Measurements from ENCODE around the gene CRTAP. TPM values are rescaled to one million over a fixed set of nuclear protein-coding genes. Genes with fewer than 3 reads are reported as not detected.
"Not testable (repeated sequence)": the region's sequence is repeated elsewhere in the genome, so short reads cannot be mapped to it uniquely, and the experiment has no call there.

CRTAP gene
- 177 to 189 TPM (median 179 TPM) in 3 replicates for total RNA-seq

DNA sequence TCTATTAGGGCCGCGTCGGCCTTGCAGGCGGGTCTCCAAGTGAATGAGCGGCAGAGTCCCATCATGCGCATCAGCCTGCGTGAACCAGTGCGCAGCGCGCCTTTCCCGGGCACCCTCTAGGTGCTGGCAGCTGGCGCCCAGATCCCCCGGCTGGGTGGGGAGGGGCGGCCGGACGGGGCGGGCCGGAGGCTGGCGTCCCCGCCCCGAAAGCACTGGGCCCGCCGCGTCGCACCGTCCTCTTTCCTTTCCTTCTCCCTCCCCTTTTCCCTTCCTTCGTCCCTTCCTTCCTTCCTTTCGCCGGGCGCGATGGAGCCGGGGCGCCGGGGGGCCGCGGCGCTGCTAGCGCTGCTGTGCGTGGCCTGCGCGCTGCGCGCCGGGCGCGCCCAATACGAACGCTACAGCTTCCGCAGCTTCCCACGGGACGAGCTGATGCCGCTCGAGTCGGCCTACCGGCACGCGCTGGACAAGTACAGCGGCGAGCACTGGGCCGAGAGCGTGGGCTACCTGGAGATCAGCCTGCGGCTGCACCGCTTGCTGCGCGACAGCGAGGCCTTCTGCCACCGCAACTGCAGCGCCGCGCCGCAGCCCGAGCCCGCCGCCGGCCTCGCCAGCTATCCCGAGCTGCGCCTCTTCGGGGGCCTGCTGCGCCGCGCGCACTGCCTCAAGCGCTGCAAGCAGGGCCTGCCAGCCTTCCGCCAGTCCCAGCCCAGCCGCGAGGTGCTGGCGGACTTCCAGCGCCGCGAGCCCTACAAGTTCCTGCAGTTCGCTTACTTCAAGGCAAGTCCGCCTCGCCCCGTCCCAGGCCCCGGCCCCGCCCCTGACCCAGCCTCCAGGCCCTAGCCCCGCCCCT is at the start of gene CRTAP:
Gene CRTAP (plus strand): TSS at position 243 of the 850 bp plus-strand sequence. CDS start 64 bp downstream, at position 307.
- Mint-ChIP-seq H3K36me3 (no peaks in the 10 kb centered on the region), H3K27ac (peak within 1 kb of the TSS; percentile 91), H3K9me3 (peaks cover 5% of the 10 kb centered on the region), H3K4me3 (peak within 1 kb of the TSS; percentile 81), H3K27me3 (ENCODE audit: low read depth) (no peaks in the 10 kb centered on the region), H3K4me1 (peaks cover 25% of the 10 kb centered on the region)
- TF ChIP-seq, protein P1, sequence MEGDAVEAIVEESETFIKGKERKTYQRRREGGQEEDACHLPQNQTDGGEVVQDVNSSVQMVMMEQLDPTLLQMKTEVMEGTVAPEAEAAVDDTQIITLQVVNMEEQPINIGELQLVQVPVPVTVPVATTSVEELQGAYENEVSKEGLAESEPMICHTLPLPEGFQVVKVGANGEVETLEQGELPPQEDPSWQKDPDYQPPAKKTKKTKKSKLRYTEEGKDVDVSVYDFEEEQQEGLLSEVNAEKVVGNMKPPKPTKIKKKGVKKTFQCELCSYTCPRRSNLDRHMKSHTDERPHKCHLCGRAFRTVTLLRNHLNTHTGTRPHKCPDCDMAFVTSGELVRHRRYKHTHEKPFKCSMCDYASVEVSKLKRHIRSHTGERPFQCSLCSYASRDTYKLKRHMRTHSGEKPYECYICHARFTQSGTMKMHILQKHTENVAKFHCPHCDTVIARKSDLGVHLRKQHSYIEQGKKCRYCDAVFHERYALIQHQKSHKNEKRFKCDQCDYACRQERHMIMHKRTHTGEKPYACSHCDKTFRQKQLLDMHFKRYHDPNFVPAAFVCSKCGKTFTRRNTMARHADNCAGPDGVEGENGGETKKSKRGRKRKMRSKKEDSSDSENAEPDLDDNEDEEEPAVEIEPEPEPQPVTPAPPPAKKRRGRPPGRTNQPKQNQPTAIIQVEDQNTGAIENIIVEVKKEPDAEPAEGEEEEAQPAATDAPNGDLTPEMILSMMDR (IDR thresholded peaks at IDR 0.05; ENCODE audit: unreplicated experiment) = no peak
- peak; percentile 87 to 94 for DNase-seq (ENCODE audit: low spot score in 2 of 2, unreplicated experiment in 2 of 2)

DNA sequence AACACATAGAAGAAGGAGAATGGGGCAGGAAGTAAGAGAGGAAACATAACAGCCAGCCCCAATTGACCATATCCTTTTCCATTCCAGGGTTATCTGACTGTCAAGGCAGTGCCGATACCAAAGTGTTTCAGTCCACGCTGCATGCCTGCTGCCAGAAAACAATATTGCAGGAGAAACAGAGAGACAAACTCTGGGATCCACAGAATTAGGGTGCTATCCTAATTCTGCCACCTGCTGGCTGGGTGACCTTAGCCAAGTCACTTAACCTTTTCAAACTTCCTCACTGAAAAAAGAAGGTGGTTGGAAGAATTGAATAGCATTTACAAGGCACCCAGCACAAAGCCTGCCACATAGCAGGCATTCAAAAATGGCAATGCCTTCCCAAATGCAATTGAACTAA is 48.9 kb upstream of the CRTAP start:
- H3K27me3 Mint-ChIP-seq (ENCODE audit: low read depth) = no peaks in the 10 kb centered on the region
- H3K4me1 Mint-ChIP-seq = peaks cover 8% of the 10 kb centered on the region
- H3K9me3 Mint-ChIP-seq = no peaks in the 10 kb centered on the region
- peaks cover 22% of the 10 kb centered on the region for H3K36me3 Mint-ChIP-seq
- TF ChIP-seq, protein P1 (IDR thresholded peaks at IDR 0.05; ENCODE audit: unreplicated experiment) = no peak
- H3K27ac Mint-ChIP-seq = no peak overlapping the region
- DNase-seq (ENCODE audit: low spot score in 2 of 2, unreplicated experiment in 2 of 2) = no peak
- H3K4me3 Mint-ChIP-seq = no peak overlapping the region

DNA sequence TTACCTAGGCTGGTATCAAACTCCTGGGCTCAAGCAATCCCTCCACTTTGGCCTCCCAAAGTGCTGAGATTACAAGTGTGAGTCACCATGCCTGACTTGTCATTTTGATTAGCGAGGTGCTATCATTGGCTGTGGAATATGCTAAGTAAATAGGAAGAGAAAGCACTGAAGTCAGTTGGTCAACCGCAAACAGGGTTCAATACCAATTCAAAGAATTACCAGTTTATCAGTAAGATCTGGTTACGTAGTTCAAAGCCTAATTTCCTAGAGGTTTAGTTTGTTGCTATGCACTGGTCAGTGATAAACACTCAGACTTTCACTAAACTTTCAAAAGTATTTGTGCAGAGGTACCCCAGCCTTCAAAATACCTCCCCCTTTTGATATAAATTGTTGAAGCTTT is 46.3 kb upstream of the CRTAP start:
- Mint-ChIP-seq H3K36me3 (peaks cover 10% of the 10 kb centered on the region), H3K4me1 (peaks cover 23% of the 10 kb centered on the region), H3K4me3 (no peak overlapping the region), H3K27me3 (ENCODE audit: low read depth) (no peaks in the 10 kb centered on the region), H3K9me3 (no peaks in the 10 kb centered on the region), H3K27ac (no peak overlapping the region)
- no peak for DNase-seq (ENCODE audit: low spot score in 2 of 2, unreplicated experiment in 2 of 2)
- TF ChIP-seq, protein P1 (IDR thresholded peaks at IDR 0.05; ENCODE audit: unreplicated experiment) = no peak

DNA sequence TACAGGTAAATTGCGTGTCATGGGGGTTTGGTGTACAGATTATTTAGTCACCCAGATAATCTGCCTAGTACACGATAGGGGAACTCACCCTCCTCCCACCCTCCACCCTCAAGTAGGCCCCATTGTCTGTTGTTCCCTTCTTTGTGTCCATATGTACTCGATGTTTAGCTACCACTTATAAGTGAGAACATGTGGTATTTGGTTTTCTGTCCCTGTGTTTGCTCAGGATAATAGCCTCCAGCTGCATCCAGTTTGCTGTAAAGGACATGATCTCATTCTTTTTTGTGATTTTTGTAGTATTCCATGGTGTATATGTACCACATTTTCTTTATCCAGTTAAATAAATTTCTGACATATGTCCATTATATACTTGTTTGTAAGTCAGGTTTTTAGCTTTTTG is 44.0 kb upstream of the CRTAP start:
- not testable (repeated sequence) for H3K27me3 Mint-ChIP-seq (ENCODE audit: low read depth); H3K4me3 Mint-ChIP-seq; H3K36me3 Mint-ChIP-seq; DNase-seq (ENCODE audit: low spot score in 2 of 2, unreplicated experiment in 2 of 2); H3K9me3 Mint-ChIP-seq
- Mint-ChIP-seq H3K4me1 (peaks cover 25% of the 10 kb centered on the region), H3K27ac (peak overlapping the region; percentile 74)

DNA sequence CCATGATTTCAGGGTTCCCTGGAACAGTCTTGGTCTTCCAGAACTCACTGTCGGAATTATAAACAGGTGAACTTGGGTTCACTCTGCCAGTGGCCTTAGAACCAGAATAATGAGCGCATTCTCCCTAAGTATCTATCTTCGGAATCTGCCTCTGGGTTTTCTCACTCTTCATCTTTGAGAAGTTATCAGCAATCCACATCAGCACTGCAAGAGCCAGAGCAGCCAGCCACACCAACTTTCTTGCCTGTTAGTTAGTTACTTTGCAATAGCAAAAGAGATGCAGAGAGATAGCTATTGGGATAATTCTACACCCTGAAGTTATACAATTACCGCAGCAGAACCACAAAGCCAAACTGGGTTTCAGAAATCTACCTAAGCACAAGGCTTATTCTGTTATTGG is 42.6 kb upstream of the CRTAP start:
- no peaks in the 10 kb centered on the region for H3K27me3 Mint-ChIP-seq (ENCODE audit: low read depth)
- DNase-seq (ENCODE audit: low spot score in 2 of 2, unreplicated experiment in 2 of 2) = no peak
- H3K4me3 Mint-ChIP-seq = no peak overlapping the region
- peaks cover 7% of the 10 kb centered on the region for H3K36me3 Mint-ChIP-seq
- peaks cover 28% of the 10 kb centered on the region for H3K4me1 Mint-ChIP-seq
- TF ChIP-seq, protein P1 (IDR thresholded peaks at IDR 0.05; ENCODE audit: unreplicated experiment) = no peak
- H3K9me3 Mint-ChIP-seq = no peaks in the 10 kb centered on the region
- H3K27ac Mint-ChIP-seq = peak overlapping the region; percentile 54

DNA sequence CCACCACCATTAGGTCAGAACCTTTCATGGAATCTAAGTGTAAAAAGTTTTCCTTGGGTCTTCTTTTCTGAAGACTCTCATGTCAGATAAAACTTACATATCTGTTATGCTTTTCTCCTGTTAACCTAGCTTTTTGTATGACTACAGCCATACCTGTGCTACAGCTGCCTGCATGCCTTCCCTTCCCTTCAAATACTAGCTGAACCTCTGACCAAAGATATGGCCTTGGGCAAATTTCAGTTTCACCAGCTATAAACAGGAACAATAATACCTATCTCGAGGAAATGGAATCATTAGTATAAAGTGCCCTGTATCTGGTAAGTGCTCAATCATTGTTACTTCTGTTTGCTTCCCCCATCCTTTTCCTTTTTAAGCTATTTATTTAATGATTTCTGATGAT is 41.9 kb upstream of the CRTAP start:
- TF ChIP-seq, protein P1 (IDR thresholded peaks at IDR 0.05; ENCODE audit: unreplicated experiment) = no peak
- DNase-seq (ENCODE audit: low spot score in 2 of 2, unreplicated experiment in 2 of 2) = no peak
- Mint-ChIP-seq H3K27me3 (ENCODE audit: low read depth) (no peaks in the 10 kb centered on the region), H3K4me3 (no peak overlapping the region), H3K9me3 (no peaks in the 10 kb centered on the region), H3K4me1 (peaks cover 31% of the 10 kb centered on the region), H3K36me3 (peaks cover 8% of the 10 kb centered on the region), H3K27ac (peak overlapping the region; percentile 82)
